ENCODE results near the gene FECH.
A peak's percentile ranks its signal among the peaks of the same experiment; 100 is the strongest.
"Not testable (repeated sequence)": the region's sequence is repeated elsewhere in the genome, so short reads cannot be mapped to it uniquely, and the experiment has no call there.

The FECH gene

DNA sequence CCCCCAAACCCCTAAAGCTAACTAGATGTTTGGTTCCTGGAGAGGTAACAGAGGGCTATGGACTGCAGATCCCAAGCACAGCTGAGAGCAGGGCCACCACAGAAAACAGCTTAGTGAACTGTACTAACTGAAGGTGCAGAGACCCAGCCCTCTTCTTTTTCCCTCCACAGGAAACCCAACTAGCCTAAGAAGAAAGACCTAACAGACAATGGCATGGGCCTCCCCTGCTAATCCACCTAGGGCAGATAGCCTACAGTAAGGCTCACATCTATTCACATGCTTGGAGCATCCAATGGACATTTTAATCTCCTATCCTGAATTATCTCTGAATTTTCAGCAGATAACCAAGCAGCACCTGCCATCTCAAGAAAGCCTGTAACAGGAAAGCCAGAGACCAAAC is 8.8 kb upstream of the FECH start:
- H3K9me3 ChIP-seq, result no peaks in the 10 kb centered on the region
- no peaks in the 10 kb centered on the region for H3K4me1 ChIP-seq
- H3K36me3 ChIP-seq (replicated peaks), result peaks cover 24% of the 10 kb centered on the region
- H3K4me3 ChIP-seq, result no peak overlapping the region
- no peak for DNase-seq (ENCODE audit: low spot score in 2 of 2)
- H3K27me3 ChIP-seq (ENCODE audit: low read depth), result no peaks in the 10 kb centered on the region
- in situ Hi-C loops (cut with MboI; ENCODE audit: low sequenced_read_pairs), result no loop called here

DNA sequence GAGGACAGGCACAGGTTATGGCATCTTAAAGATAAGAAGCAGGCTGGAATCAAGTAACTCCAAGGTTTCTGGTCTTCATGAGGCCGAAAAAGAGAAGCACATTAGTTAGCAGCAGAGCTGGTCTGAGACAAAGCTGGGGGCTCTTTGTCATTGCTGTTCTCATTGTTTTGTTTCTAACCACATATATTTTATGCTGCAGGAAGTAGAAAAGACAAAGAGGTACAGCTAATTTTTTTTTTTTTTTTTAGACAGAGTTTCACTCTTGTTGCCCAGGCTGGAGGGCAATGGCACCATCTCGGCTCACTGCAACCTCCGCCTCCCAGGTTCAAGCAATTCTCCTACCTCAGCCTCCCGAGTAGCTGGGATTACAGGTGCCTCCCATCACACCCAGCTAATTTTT is 6.2 kb upstream of the FECH start:
- H3K4me3 ChIP-seq; in situ Hi-C loops (cut with MboI; ENCODE audit: low sequenced_read_pairs); H3K27me3 ChIP-seq (ENCODE audit: low read depth); H3K4me1 ChIP-seq; H3K9me3 ChIP-seq; DNase-seq (ENCODE audit: low spot score in 2 of 2); H3K36me3 ChIP-seq (replicated peaks): not testable (repeated sequence)

DNA sequence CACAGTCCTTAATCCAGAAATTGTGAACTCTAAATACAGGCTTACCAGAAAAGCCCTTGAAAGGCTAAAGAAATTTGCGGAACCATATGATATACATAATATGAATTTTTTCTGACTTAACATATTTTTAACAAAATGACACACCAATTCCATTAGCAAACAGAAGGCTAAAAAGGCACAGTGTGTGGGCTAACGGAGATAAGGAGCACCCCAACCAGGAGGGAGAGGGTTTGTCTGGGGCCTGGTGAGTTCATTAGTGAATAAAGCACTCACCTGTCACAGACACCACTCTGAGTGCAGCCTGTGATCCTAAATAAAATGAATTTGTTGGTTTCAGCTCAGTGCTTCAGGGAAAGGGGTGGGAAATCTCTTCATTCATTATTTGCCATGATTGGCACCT is 2.7 kb upstream of the FECH start:
- no peaks in the 10 kb centered on the region for H3K27me3 ChIP-seq (ENCODE audit: low read depth)
- no peak for DNase-seq (ENCODE audit: low spot score in 2 of 2)
- no peak overlapping the region for H3K4me3 ChIP-seq
- H3K9me3 ChIP-seq, result no peaks in the 10 kb centered on the region
- no peaks in the 10 kb centered on the region for H3K36me3 ChIP-seq (replicated peaks)
- in situ Hi-C loops (cut with MboI; ENCODE audit: low sequenced_read_pairs), result no loop called here
- H3K4me1 ChIP-seq, result peaks cover 8% of the 10 kb centered on the region

DNA sequence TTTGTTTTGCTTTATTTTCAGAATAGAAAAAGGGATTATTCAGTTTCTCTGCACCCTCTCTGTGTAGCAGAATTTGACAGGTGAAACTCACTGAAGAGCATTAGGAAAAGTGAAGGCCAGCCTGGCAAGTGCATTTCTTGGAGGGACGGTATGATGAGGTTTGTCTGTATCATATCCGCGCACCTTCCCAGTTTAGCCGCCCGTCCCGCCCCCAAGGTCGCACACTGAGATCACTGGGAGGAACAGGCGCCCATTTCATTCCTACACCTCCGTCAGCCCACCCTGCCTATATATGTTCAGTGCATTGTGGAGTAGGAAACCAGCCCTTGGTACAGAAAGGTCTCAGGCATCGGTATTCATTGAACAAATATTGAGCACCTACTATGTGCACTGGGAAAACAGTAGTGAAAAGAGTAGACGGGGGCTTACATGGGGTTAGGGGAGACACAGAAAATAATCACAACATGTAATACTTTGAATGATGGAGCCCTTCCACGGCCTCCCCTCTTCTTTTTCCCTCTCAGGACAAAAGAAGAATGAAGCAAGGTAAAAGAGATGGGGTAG is 678 bp upstream of the FECH start:
- in situ Hi-C loops (cut with MboI; ENCODE audit: low sequenced_read_pairs), result no loop called here
- Histone ChIP-seq H3K4me1 (peaks cover 8% of the 10 kb centered on the region), H3K36me3 (replicated peaks) (no peaks in the 10 kb centered on the region; the same call in 1 of the 2 replicates), H3K9me3 (no peaks in the 10 kb centered on the region), H3K27me3 (ENCODE audit: low read depth) (no peaks in the 10 kb centered on the region), H3K4me3 (peak overlapping the region; percentile 57)
- DNase-seq (ENCODE audit: low spot score in 2 of 2), result no peak

- Histone ChIP-seq H3K4me1 (peaks cover 8% of the 10 kb centered on the region), H3K9me3 (no peaks in the 10 kb centered on the region), H3K27me3 (ENCODE audit: low read depth) (no peaks in the 10 kb centered on the region), H3K4me3 (peak overlapping the region; percentile 57), H3K36me3 (replicated peaks) (peaks cover 3% of the 10 kb centered on the region; the same call in 1 of the 2 replicates)
- in situ Hi-C loops (cut with MboI; ENCODE audit: low sequenced_read_pairs), result no loop called here
- DNase-seq (ENCODE audit: low spot score in 2 of 2), result peak; percentile 23 to 24
Observed at GRCh38 chr18:57585855-57586250, 649 bp downstream of the FECH start.

- Histone ChIP-seq H3K36me3 (replicated peaks) (peaks cover 3% of the 10 kb centered on the region; the same call in 1 of the 2 replicates), H3K4me1 (peaks cover 8% of the 10 kb centered on the region), H3K9me3 (no peaks in the 10 kb centered on the region), H3K27me3 (ENCODE audit: low read depth) (no peaks in the 10 kb centered on the region), H3K4me3 (peak overlapping the region; percentile 57)
- in situ Hi-C loops (cut with MboI; ENCODE audit: low sequenced_read_pairs), result no loop called here
- DNase-seq (ENCODE audit: low spot score in 2 of 2), result peak; percentile 57 to 58
Observed at GRCh38 chr18:57585421-57585820, 1.1 kb downstream of the FECH start.

DNA sequence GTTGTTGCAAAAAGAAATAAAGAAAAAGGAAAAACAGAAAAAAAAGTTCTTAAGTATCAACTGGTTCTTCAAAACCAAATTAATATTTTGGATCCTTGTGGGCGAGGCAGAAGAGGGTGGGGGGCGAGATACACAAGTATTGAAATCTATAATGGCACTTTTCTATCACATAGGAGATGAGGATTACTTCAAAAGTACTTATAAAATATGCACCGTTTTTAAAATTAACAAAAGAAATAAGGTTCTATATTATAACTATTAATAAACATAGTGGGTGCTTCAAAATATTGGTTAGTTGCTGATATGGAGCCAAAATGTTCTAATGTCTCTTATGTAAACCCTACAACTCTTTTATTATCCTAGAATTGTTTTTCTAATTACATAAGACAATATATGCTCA is 2.1 kb downstream of the FECH start:
- DNase-seq (ENCODE audit: low spot score in 2 of 2), result no peak
- Histone ChIP-seq H3K4me3 (no peak overlapping the region), H3K36me3 (replicated peaks) (peaks cover 8% of the 10 kb centered on the region), H3K9me3 (no peaks in the 10 kb centered on the region), H3K27me3 (ENCODE audit: low read depth) (no peaks in the 10 kb centered on the region), H3K4me1 (peaks cover 8% of the 10 kb centered on the region)
- in situ Hi-C loops (cut with MboI; ENCODE audit: low sequenced_read_pairs), result no loop called here

DNA sequence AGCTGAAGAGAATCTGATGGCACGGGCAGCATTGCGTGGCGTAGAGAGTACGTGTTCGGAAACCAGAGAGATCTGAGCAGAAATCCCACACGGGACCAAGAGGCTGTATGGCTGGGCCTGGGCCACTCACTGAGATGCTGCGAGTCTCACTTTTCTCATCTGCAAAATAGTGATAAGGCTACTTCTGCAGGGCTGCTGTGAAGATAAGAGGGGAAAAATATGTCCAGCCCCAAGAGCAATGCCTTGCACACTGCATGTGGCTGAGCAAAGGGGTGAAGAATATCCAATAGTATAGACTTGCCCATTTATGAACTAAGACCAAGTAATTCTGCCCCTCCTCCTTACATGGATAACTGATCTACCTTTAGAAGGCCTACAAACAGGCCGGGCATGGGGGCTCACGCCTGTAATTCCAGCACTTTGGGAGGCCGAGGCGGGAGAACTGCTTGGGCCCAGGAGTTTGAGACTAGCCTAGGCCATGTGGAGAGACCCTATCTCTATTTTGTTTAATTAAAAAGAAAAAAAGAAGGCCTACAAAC is 3.1 kb downstream of the FECH start:
- Histone ChIP-seq H3K27me3 (ENCODE audit: low read depth) (no peaks in the 10 kb centered on the region), H3K4me3 (no peak overlapping the region), H3K36me3 (replicated peaks) (peaks cover 10% of the 10 kb centered on the region), H3K4me1 (peaks cover 8% of the 10 kb centered on the region), H3K9me3 (no peaks in the 10 kb centered on the region)
- DNase-seq (ENCODE audit: low spot score in 2 of 2), result no peak
- in situ Hi-C loops (cut with MboI; ENCODE audit: low sequenced_read_pairs), result no loop called here

GRCh38 chr18:57581301-57581934 is 5.1 kb downstream of the FECH start:
- Histone ChIP-seq H3K9me3 (no peaks in the 10 kb centered on the region), H3K27me3 (ENCODE audit: low read depth) (no peaks in the 10 kb centered on the region), H3K4me1 (peaks cover 8% of the 10 kb centered on the region), H3K36me3 (replicated peaks) (peaks cover 17% of the 10 kb centered on the region), H3K4me3 (no peak overlapping the region)
- in situ Hi-C loops (cut with MboI; ENCODE audit: low sequenced_read_pairs), result no loop called here
- DNase-seq (ENCODE audit: low spot score in 2 of 2), result no peak

DNA sequence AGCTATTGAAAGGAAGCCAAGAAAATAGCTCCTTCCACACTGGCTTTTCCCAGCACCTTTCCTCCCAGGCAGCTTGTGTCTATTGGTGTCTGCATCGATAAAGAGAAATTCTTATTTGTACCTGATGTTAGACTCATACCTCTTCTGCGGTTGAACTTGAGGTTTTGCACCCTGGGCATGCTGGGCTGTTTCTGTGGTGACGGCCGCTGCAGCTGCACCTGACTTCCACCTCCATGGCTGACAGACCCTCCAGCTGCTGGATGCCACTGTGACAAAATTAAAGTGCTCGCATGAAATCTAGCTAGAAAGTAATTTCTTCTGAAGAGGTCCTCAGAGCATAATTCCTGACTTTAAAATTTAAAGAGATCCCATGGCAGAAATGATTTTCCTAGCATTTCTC is 6.6 kb downstream of the FECH start:
- Histone ChIP-seq H3K4me3 (no peak overlapping the region), H3K4me1 (peaks cover 2% of the 10 kb centered on the region), H3K36me3 (replicated peaks) (peaks cover 22% of the 10 kb centered on the region), H3K27me3 (ENCODE audit: low read depth) (no peaks in the 10 kb centered on the region), H3K9me3 (no peaks in the 10 kb centered on the region)
- in situ Hi-C loops (cut with MboI; ENCODE audit: low sequenced_read_pairs), result no loop called here
- no peak for DNase-seq (ENCODE audit: low spot score in 2 of 2)

DNA sequence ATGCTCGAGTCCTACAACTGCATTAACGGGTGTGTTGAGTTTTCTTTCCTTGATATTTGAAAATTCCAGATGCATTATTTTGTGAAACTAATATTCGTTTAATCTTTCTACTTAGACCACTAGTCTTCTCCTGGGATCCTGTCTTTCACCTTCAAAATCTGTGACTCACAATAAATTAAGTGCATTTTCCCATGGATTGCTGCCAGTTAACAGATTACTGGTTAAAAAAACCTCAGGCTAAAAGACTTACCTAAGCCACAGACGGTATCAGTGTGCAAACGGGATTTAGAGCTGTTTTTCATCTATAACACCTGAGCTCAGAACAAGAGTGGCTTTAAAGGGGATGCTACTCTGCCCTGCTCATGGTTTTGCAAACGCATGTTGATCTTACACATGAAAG is 10.2 kb downstream of the FECH start:
- no peaks in the 10 kb centered on the region for H3K4me1 ChIP-seq
- in situ Hi-C loops (cut with MboI; ENCODE audit: low sequenced_read_pairs), result no loop called here
- no peak for DNase-seq (ENCODE audit: low spot score in 2 of 2)
- no peak overlapping the region for H3K4me3 ChIP-seq
- H3K9me3 ChIP-seq, result no peaks in the 10 kb centered on the region
- H3K27me3 ChIP-seq (ENCODE audit: low read depth), result no peaks in the 10 kb centered on the region
- peaks cover 37% of the 10 kb centered on the region for H3K36me3 ChIP-seq (replicated peaks)

- no peaks in the 10 kb centered on the region for H3K27me3 ChIP-seq (ENCODE audit: low read depth)
- H3K9me3 ChIP-seq, result no peaks in the 10 kb centered on the region
- no peaks in the 10 kb centered on the region for H3K4me1 ChIP-seq
- H3K4me3 ChIP-seq, result no peak overlapping the region
- H3K36me3 ChIP-seq (replicated peaks), result peaks cover 43% of the 10 kb centered on the region
- DNase-seq (ENCODE audit: low spot score in 2 of 2), result no peak
- in situ Hi-C loops (cut with MboI; ENCODE audit: low sequenced_read_pairs), result no loop called here
Observed at GRCh38 chr18:57575542-57575941, 11.0 kb downstream of the FECH start.

GRCh38 chr18:57574866-57575265 is 11.6 kb downstream of the FECH start:
- in situ Hi-C loops (cut with MboI; ENCODE audit: low sequenced_read_pairs), result loop anchor here (25.0 kb wide), 1 partner anchor 838 kb away; no protein-coding TSS in a partner anchor
- no peak for DNase-seq (ENCODE audit: low spot score in 2 of 2)
- no peaks in the 10 kb centered on the region for H3K27me3 ChIP-seq (ENCODE audit: low read depth)
- H3K9me3 ChIP-seq, result no peaks in the 10 kb centered on the region
- no peaks in the 10 kb centered on the region for H3K4me1 ChIP-seq
- H3K4me3 ChIP-seq, result no peak overlapping the region
- peaks cover 47% of the 10 kb centered on the region for H3K36me3 ChIP-seq (replicated peaks)

- peaks cover 54% of the 10 kb centered on the region for H3K36me3 ChIP-seq (replicated peaks)
- no peaks in the 10 kb centered on the region for H3K27me3 ChIP-seq (ENCODE audit: low read depth)
- in situ Hi-C loops (cut with MboI; ENCODE audit: low sequenced_read_pairs), result loop anchor here (25.0 kb wide), 1 partner anchor 833 kb away; no protein-coding TSS in a partner anchor
- no peaks in the 10 kb centered on the region for H3K9me3 ChIP-seq
- DNase-seq (ENCODE audit: low spot score in 2 of 2), result no peak
- H3K4me3 ChIP-seq, result no peak overlapping the region
- no peaks in the 10 kb centered on the region for H3K4me1 ChIP-seq
Observed at GRCh38 chr18:57570162-57570561, 16.3 kb downstream of the FECH start.
